Keratinocyte (primary cell): ENCODE measurements around the gene DIP2C. TPM values are rescaled to one million over a fixed set of nuclear protein-coding genes. Genes with fewer than 3 reads are reported as not detected.

Experiments
- DNase-seq: peaks from one replicate; pipeline ENCODE4 v3.0.0-alpha.2; 2011; ENCODE audit warnings: low read depth, missing footprints, low spot score
- FAIRE-seq: peaks from 2 replicates; lab custom pipeline; 2011; peaks lifted over from hg19 to GRCh38; lab: Jason Lieb, UNC
- H2AFZ ChIP-seq: 2 replicates; pipeline ENCODE4 v1.6.0; 2012; ENCODE audit warnings: low read length, control low read depth, inconsistent platforms; ENCODE audit not compliant: control insufficient read depth
- H3K27ac ChIP-seq: 2 replicates; pipeline ENCODE4 v1.5.1; 2011; ENCODE audit warnings: low read length; ENCODE audit not compliant: control insufficient read depth, insufficient read depth
- H3K27me3 ChIP-seq: 3 replicates; pipeline ENCODE4 v1.6.0; 2011; ENCODE audit warnings: low read length; ENCODE audit not compliant: control insufficient read depth, insufficient read depth; ENCODE audit errors: extremely low read depth
- H3K36me3 ChIP-seq, 2 experiments: 2 replicates in 1 of 2; 3 replicates in 1 of 2; pipeline ENCODE4 v1.5.1; 2011; ENCODE audit warnings: low read length in 2 of 2, mild to moderate bottlenecking in 1 of 2; ENCODE audit not compliant: control insufficient read depth in 2 of 2, insufficient read depth in 2 of 2; ENCODE audit errors: extremely low read depth in 1 of 2
- H3K4me1 ChIP-seq: 3 replicates; pipeline ENCODE4 v1.5.1; 2011; ENCODE audit warnings: low read length; ENCODE audit not compliant: control insufficient read depth, insufficient read depth; ENCODE audit errors: extremely low read depth
- H3K4me2 ChIP-seq: 3 replicates; pipeline ENCODE4 v1.6.0; 2011; ENCODE audit warnings: low read depth, low read length; ENCODE audit not compliant: control insufficient read depth, insufficient read depth; ENCODE audit errors: extremely low read depth
- H3K4me3 ChIP-seq, 3 experiments: fragments of 200-600 bp in 1 of 3; sonication (generic) in 1 of 3; 2 replicates in 2 of 3; 3 replicates in 1 of 3; pipeline ENCODE4 v1.5.1; 2011 to 2016; ENCODE audit warnings: low read length in 3 of 3, mild to moderate bottlenecking in 3 of 3, control low read depth in 2 of 3, inconsistent platforms in 1 of 3, low read depth in 1 of 3, mixed read lengths in 1 of 3, mixed run types in 1 of 3, moderate library complexity in 1 of 3; ENCODE audit not compliant: control insufficient read depth in 2 of 3, insufficient read depth in 2 of 3; ENCODE audit errors: extremely low read depth in 1 of 3
- H3K79me2 ChIP-seq: 2 replicates; pipeline ENCODE4 v1.6.0; 2012; ENCODE audit warnings: low read length; ENCODE audit not compliant: control insufficient read depth, insufficient read depth
- H3K9ac ChIP-seq: 3 replicates; pipeline ENCODE4 v1.6.0; 2011; ENCODE audit warnings: low read length; ENCODE audit not compliant: control insufficient read depth, insufficient read depth; ENCODE audit errors: extremely low read depth
- H3K9me1 ChIP-seq: 3 replicates; pipeline ENCODE4 v1.6.0; 2011; ENCODE audit warnings: low read length; ENCODE audit not compliant: control insufficient read depth, insufficient read depth; ENCODE audit errors: extremely low read depth
- H3K9me3 ChIP-seq: 2 replicates; pipeline ENCODE4 v1.5.1; 2012; ENCODE audit warnings: low read depth, low read length; ENCODE audit not compliant: control insufficient read depth
- H4K20me1 ChIP-seq: 3 replicates; pipeline ENCODE4 v1.6.0; 2011; ENCODE audit warnings: low read length; ENCODE audit not compliant: control insufficient read depth, insufficient read depth; ENCODE audit errors: extremely low read depth
- EZH2 ChIP-seq: IDR thresholded peaks from one replicate; pipeline ENCODE4 v1.6.1; 2012; ENCODE audit warnings: inconsistent platforms, mild to moderate bottlenecking, low read length, moderate library complexity
- dilution Hi-C: fragments of 300-500 bp; cut with MboI; formaldehyde crosslinking; loops from one replicate; pipeline ENCODE4 v1.7.0; 2020; ENCODE audit warnings: low sequenced_read_pairs; ENCODE audit not compliant: extremely low pct_ligation_motif_present
- polyA plus RNA-seq, 5 experiments: library from polyadenylated mRNA; depleted of rRNA in 3 of 5; stranded (reverse) in 3 of 5; stranded (forward) in 1 of 5; unstranded in 1 of 5; fragments of >200 nt; gene quantifications; 1 replicate in 1 of 5; 2 replicates in 3 of 5; 3 replicates in 1 of 5; pipeline versions ENCODE4 v1.2.1 to v1.2.3, GENCODE V29; 2011 to 2012; ENCODE audit warnings: missing spikeins in 2 of 5, low read depth in 1 of 5, low replicate concordance in 1 of 5
- TF ChIP-seq, protein P1 (sequence below), 3 experiments: IDR thresholded peaks in 1 of 3; conservative IDR thresholded peaks in 1 of 3; optimal IDR thresholded peaks in 1 of 3; 2 replicates in 2 of 3; 3 replicates in 1 of 3; pipeline versions ENCODE3 to v1.5.1; 2011; ENCODE audit warnings: low read length in 3 of 3, mild to moderate bottlenecking in 3 of 3, moderate library complexity in 2 of 3, control low read depth in 1 of 3, inconsistent platforms in 1 of 3; ENCODE audit not compliant: insufficient read depth in 2 of 3; ENCODE audit errors: extremely low read depth in 1 of 3

The DIP2C gene
- polyA plus RNA-seq, 1 donor (not counting 4 experiments of a cell fraction or from before 2014, with no cell fraction given) = 1.3 TPM

- TF ChIP-seq, protein P1, sequence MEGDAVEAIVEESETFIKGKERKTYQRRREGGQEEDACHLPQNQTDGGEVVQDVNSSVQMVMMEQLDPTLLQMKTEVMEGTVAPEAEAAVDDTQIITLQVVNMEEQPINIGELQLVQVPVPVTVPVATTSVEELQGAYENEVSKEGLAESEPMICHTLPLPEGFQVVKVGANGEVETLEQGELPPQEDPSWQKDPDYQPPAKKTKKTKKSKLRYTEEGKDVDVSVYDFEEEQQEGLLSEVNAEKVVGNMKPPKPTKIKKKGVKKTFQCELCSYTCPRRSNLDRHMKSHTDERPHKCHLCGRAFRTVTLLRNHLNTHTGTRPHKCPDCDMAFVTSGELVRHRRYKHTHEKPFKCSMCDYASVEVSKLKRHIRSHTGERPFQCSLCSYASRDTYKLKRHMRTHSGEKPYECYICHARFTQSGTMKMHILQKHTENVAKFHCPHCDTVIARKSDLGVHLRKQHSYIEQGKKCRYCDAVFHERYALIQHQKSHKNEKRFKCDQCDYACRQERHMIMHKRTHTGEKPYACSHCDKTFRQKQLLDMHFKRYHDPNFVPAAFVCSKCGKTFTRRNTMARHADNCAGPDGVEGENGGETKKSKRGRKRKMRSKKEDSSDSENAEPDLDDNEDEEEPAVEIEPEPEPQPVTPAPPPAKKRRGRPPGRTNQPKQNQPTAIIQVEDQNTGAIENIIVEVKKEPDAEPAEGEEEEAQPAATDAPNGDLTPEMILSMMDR (optimal IDR thresholded peaks at IDR 0.05 in 1 of 3, IDR thresholded peaks at IDR 0.05 in 1 of 3, conservative IDR thresholded peaks at IDR 0.05 in 1 of 3; ENCODE audit: extremely low read depth in 1 of 3, insufficient read depth in 2 of 3, low read length in 3 of 3) = no peak
- TF ChIP-seq EZH2 = no peak
- Histone ChIP-seq H3K4me3 (no peak overlapping the region), H3K9ac (no peak overlapping the region), H3K27me3 (no peaks in the 10 kb centered on the region), H3K9me3 (no peaks in the 10 kb centered on the region), H3K4me1 (no peaks in the 10 kb centered on the region), H3K9me1 (no peaks in the 10 kb centered on the region), H3K27ac (no peak overlapping the region), H3K4me2 (no peak overlapping the region), H3K36me3 (no peaks in the 10 kb centered on the region), H2AFZ (no peak overlapping the region), H4K20me1 (no peaks in the 10 kb centered on the region), H3K79me2 (no peaks in the 10 kb centered on the region)
- dilution Hi-C loops = no loop called here
- DNase-seq (no peak), FAIRE-seq (no peak)
These were observed 132.4 kb downstream of the DIP2C start for GRCh38 chr10:556971-557637.

DNA sequence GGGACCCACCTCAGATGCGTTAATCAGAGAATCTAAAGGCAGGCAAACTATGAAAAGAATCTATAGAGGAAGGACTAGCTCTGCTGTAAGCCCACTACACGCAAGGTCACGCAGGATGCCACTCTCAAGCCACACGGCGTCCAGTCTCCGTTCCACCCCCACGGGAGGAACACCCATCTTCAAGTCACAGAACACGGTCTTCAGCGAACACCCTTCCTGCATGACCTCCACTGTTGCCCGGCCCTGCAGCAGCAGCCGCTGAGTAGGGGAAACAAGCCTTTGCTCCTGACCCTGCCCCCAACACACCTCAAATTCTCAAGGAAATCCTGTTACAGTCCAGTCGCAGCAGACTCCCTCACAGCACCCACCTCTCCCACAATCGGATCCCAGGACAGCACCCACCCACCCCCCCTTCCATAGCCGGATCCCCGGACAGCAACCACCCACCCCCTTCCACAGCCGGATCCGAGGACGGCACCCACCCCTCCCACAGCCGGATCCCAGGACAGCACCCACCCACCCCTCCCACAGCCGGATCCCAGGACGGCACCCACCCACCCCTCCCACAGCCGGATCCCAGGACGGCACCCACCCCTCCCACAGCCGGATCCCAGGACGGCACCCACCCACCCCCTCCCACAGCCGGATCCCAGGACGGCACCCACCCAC is 133.7 kb downstream of the DIP2C start:
- no peak for FAIRE-seq
- no peaks in the 10 kb centered on the region for H4K20me1 ChIP-seq
- no peak overlapping the region for H2AFZ ChIP-seq
- H3K27ac ChIP-seq = no peak overlapping the region
- no peaks in the 10 kb centered on the region for H3K79me2 ChIP-seq
- no peaks in the 10 kb centered on the region for H3K36me3 ChIP-seq
- dilution Hi-C loops = no loop called here
- H3K9ac ChIP-seq = no peak overlapping the region
- H3K27me3 ChIP-seq = no peaks in the 10 kb centered on the region
- H3K9me3 ChIP-seq = no peaks in the 10 kb centered on the region
- no peaks in the 10 kb centered on the region for H3K9me1 ChIP-seq
- TF ChIP-seq, protein P1 (optimal IDR thresholded peaks at IDR 0.05 in 1 of 3, IDR thresholded peaks at IDR 0.05 in 1 of 3, conservative IDR thresholded peaks at IDR 0.05 in 1 of 3; ENCODE audit: extremely low read depth in 1 of 3, insufficient read depth in 2 of 3, low read length in 3 of 3) = no peak
- H3K4me1 ChIP-seq = no peaks in the 10 kb centered on the region
- no peak for DNase-seq
- H3K4me2 ChIP-seq = no peak overlapping the region
- no peak overlapping the region for H3K4me3 ChIP-seq
